ENCODE data around the gene DMTF1. TPM values are rescaled to one million over a fixed set of nuclear protein-coding genes. Genes with fewer than 3 reads are reported as not detected.

Gene DMTF1
- total and polyA plus RNA-seq, 2 of the 4 experiments (the other 2 are of a cell fraction), result 59.0 to 69.0 TPM

- CTCF ChIA-PET, result no interaction called here
- no peak overlapping the region for H3K23ac ChIP-seq (ENCODE audit: low read depth, low read length)
- H4K8ac ChIP-seq (ENCODE audit: low read depth in 2 of 2, low read length in 2 of 2), result no peak overlapping the region
- peaks cover 33% of the 10 kb centered on the region for H4K20me1 ChIP-seq (ENCODE audit: insufficient read depth, low read length)
- in situ Hi-C loops (cut with MboI; ENCODE audit: low sequenced_read_pairs), result no loop called here
- no peak overlapping the region for H2BK120ac ChIP-seq (ENCODE audit: low read depth, low read length)
- H3K4me3 ChIP-seq (ENCODE audit: insufficient read depth, low read depth, low read length), result no peak overlapping the region
- dilution Hi-C loops (cut with HindIII; ENCODE audit: low sequenced_read_pairs, unreplicated experiment), result no loop called here
- H3K27me3 ChIP-seq (ENCODE audit: control insufficient read depth, insufficient read depth, low read length), result no peaks in the 10 kb centered on the region
- ATAC-seq (ENCODE audit: low read depth), result no peak
- H3K27ac ChIP-seq (ENCODE audit: insufficient read depth, low read length), result no peak overlapping the region
- H3K36me3 ChIP-seq (ENCODE audit: control insufficient read depth, insufficient read depth, low read length), result peaks cover 6% of the 10 kb centered on the region
- H3K4ac ChIP-seq (ENCODE audit: low read depth, low read length), result no peak overlapping the region
- no peak overlapping the region for H2AK5ac ChIP-seq (ENCODE audit: low read depth, low read length)
- H2BK20ac ChIP-seq (ENCODE audit: low read depth, low read length), result no peak overlapping the region
- peaks cover 9 to 21% of the 10 kb centered on the region in 2 experiments; a peak in 3 of 4 replicates for H3K79me1 ChIP-seq (ENCODE audit: low read depth in 1 of 2, low read length in 2 of 2)
- no peaks in the 10 kb centered on the region for H3K9me3 ChIP-seq (ENCODE audit: control insufficient read depth, insufficient read depth, low read length)
- no peak overlapping the region for H2AFZ ChIP-seq (replicated peaks; ENCODE audit: low read length, poor library complexity)
- H3K4me1 ChIP-seq (ENCODE audit: control insufficient read depth, insufficient read depth, low read length), result 0 out of 2 replicates have a peak, but pooled peaks cover 2% of the 10 kb centered on the region
- no peak overlapping the region for H3K4me2 ChIP-seq (ENCODE audit: low read depth, low read length)
- no peaks in the 10 kb centered on the region; the same call in 1 of the 2 replicates for H3K9me1 ChIP-seq (ENCODE audit: insufficient read depth, low read length)
- no TSS peak for BruUV-seq (replicated peaks)
- POLR2A ChIA-PET (ENCODE audit: unreplicated experiment), result no interaction called here
- H3K14ac ChIP-seq (replicated peaks; ENCODE audit: low read depth, low read length), result no peak overlapping the region
- DNase-seq, result no peak
- intact Hi-C loops (cut with micrococcal nuclease), result loop anchor here (10.0 kb wide), 2 partner anchors 185 to 715 kb away; partner anchors contain the start of genes CROT, DBF4 and SLC25A40
- H4K91ac ChIP-seq (ENCODE audit: insufficient read depth, low read depth, low read length), result no peak overlapping the region
- no CpG with 5 or more reads among the region's 2 CpGs for WGBS, 2 experiments (ENCODE audit: extremely low coverage in 2 of 2, insufficient read length in 1 of 2)
- no peak overlapping the region for H2BK15ac ChIP-seq (ENCODE audit: low read depth, low read length)
- H3K18ac ChIP-seq (ENCODE audit: low read depth, low read length), result no peak overlapping the region
- TF ChIP-seq CHD1 (IDR thresholded peaks at IDR 0.05; ENCODE audit: low read depth, low read length) (no peak), USF2 (IDR thresholded peaks at IDR 0.05; ENCODE audit: low read depth, low read length) (no peak), RAD21 (IDR thresholded peaks at IDR 0.05; ENCODE audit: low read length) (no peak), MAFK (IDR thresholded peaks at IDR 0.05; ENCODE audit: low read depth, low read length) (no peak), RCOR1 (IDR thresholded peaks at IDR 0.05; ENCODE audit: insufficient replicate concordance, low read length) (no peak), CTCF (conservative IDR thresholded peaks at IDR 0.05; ENCODE audit: low read depth, low read length) (no peak), SMC3 (IDR thresholded peaks at IDR 0.05; ENCODE audit: low read depth, low read length) (no peak), ELK1 (IDR thresholded peaks at IDR 0.05; ENCODE audit: borderline replicate concordance, low read depth, low read length) (no peak), MXI1 (IDR thresholded peaks at IDR 0.05; ENCODE audit: borderline replicate concordance, low read depth, low read length) (no peak), RFX5 (IDR thresholded peaks at IDR 0.05; ENCODE audit: low read depth, low read length) (no peak), FOS (IDR thresholded peaks at IDR 0.05; ENCODE audit: low read depth, low read length) (no peak), MAZ (IDR thresholded peaks at IDR 0.05; ENCODE audit: borderline replicate concordance, low read depth, low read length) (no peak), POLR2A (IDR thresholded peaks at IDR 0.05; ENCODE audit: low read depth, low read length) (no peak), BHLHE40 (IDR thresholded peaks at IDR 0.05; ENCODE audit: low read depth, low read length) (no peak), NFE2L2 (IDR thresholded peaks at IDR 0.05; ENCODE audit: low read depth, low read length) (no peak)
- H2AK9ac ChIP-seq (replicated peaks; ENCODE audit: low read depth, low read length, poor library complexity), result no peak overlapping the region
- H3K56ac ChIP-seq (ENCODE audit: extremely low read depth, insufficient read depth, low read length), result no peak overlapping the region
- H4K5ac ChIP-seq (ENCODE audit: low read depth, low read length), result no peak overlapping the region
- H2BK5ac ChIP-seq (ENCODE audit: low read depth, low read length, poor library complexity, severe bottlenecking), result no peak overlapping the region
- no peak overlapping the region for H3K9ac ChIP-seq (ENCODE audit: low read depth, low read length)
These were observed 7.3 kb downstream of the DMTF1 start for GRCh38 chr7:87159538-87159937.

Data from IMR-90 (cell line).